Measurements from ENCODE around the gene RAD1.

Gene RAD1

DNA sequence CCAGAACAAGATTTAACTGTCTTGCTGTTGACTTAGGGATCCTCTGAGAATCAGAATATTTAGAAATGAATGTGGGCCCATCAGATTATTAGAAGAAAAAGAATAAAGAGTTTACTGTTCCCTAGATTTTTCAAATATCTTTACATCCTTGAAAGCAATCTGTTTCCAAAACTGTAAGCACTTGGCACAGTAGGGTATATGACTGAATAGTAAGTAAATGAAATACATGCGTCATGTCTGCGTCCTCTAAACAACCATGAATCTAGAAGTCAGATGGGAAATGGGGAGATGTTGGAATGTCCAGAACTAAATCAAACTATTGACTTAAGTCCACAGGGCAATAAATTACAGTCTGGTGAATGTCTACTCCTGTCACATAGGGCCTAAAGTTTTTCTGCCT is 50.2 kb downstream of the RAD1 start:
- DNase-seq (ENCODE audit: low read depth in 2 of 2) = no peak

DNA sequence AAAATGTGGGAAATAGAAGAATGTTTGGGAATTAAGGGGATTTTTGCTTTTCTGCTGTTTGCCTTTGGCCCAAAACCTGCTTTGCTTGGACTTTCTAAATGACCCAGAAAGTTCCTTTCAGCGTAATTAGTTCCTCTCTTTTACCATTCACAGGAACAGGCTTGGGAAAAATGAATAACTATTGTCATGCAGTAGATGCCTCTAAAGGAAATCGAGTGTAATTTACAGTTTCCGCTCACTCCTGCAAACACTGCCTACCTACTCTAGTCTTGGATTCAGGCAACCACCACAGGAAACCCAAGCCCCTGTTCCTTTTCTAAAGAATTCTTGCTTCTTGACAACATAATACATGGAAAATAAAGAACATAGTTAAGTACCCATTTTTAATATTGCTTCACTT is 51.4 kb downstream of the RAD1 start:
- no peak for DNase-seq (ENCODE audit: low read depth in 2 of 2)

DNA sequence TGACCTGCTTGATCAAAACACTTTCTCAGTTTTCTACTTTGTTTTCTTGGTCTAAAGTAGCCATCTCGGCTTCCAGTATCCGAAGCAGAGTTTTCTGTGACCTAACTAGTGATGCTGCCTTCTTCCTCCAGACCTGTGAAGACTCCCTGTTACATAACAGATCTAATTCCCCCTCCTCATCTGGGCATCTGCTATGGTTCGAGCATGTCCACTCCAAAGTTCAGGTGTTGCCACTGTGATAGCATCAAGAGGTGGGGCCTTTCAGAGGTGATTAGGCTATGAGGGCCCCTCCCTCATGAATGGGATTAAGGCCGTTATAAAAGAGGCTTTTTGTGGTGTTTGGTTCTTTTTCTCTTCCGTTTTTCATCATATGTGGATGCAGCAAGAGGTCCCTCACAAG is 56.1 kb downstream of the RAD1 start:
- no peak for DNase-seq (ENCODE audit: low read depth in 2 of 2)

DNA sequence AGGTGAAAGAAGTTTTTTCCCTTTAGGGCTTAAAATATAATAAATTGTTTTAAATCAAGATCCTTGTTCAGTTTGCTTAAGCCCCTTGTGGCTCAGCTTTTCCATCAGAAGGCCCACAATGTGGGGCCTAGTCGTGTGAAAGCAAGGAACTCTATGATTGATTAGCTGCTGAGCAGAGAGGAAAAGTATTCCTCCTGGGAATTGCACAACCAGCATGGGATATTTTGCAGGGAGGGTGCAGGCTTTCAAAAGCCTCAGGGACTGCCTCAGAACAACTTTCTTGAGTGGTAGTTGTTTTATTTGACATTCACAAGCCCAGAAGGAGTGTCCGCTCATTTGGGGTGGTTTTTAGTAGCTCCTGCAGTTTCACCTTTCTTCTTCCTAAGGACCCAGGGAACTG is 56.5 kb downstream of the RAD1 start:
- DNase-seq (ENCODE audit: low read depth in 2 of 2) = no peak

DNA sequence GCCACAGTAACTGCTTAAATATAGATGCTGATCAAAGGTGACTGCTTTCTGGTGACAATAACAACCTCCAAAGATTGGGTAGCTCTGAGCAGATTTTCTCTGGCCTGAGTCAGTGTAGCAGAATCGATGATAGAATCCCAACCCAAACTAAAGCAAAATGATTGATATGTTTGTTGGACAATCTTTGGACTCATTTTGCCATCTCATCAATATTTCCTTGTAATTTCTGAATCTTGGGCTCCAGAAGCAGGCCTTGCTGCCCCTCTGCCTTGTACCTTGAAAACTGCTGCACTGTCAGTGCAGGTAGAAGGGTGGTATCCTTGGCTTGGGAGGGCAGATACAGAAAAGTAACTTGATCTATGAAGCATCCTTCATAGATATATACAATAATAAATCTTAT is 57.4 kb downstream of the RAD1 start:
- no peak for DNase-seq (ENCODE audit: low read depth in 2 of 2)

DNA sequence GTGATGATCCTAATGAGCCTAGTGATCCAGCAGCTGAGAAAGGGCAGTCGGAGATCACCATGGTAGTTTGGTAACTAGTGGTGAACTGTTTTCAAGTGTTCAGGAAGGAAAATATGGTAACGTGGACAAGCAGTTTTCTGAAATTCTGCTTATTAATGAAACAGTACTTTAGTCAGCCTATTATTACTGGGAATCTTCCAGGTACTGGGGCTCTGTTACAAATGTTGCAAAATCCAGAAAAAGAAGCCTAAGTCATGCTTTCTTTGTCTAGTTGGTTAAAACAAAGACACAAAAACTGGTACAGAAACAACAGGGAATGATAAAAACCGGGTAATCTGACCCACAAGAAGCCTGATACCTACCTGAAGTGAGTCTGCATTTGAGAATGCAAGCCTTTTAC is 58.1 kb downstream of the RAD1 start:
- DNase-seq (ENCODE audit: low read depth in 2 of 2) = no peak
